ENCODE data around the gene SH3PXD2A.

Gene SH3PXD2A

DNA sequence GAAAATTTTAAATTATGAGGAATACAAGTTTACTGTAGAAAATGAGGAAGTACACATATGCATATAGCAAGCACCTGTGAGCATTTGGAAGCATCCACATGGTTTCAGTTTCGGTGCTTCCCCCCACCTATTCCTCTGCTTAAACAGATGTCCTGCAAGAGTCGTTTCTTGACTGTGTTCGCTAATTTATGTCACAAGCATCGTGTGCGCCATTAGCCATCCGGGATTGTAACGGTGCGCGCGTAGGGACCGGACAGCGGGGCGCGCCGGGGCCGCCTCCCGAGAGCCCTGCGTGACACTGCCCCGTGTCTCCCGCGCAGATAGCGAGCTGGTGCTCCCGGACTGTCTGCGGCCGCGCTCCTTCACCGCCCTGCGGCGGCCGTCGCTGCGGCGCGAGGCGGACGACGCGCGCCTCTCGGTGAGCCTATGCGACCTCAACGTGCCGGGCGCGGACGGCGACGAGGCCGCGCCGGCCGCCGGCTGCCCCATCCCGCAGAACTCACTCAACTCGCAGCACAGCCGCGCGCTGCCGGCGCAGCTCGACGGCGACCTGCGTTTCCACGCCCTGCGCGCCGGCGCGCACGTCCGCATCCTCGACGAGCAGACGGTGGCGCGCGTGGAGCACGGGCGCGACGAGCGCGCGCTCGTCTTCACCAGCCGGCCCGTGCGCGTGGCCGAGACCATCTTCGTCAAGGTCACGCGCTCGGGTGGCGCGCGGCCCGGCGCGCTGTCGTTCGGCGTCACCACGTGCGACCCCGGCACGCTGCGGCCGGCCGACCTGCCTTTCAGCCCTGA, 271.0 kb downstream of the SH3PXD2A start:
- H3K4me3 ChIP-seq (ENCODE audit: low read depth, low read length): no peak overlapping the region
- no peak for TF ChIP-seq CTCF (IDR thresholded peaks at IDR 0.05; ENCODE audit: low read depth, low read length)

GRCh38 chr10:103583871-103584215, 271.5 kb downstream of the SH3PXD2A start:
- TF ChIP-seq CTCF (IDR thresholded peaks at IDR 0.05; ENCODE audit: low read depth, low read length): no peak
- H3K4me3 ChIP-seq (ENCODE audit: low read depth, low read length): no peak overlapping the region

GRCh38 chr10:103582331-103583123, 272.8 kb downstream of the SH3PXD2A start:
- H3K4me3 ChIP-seq (ENCODE audit: low read depth, low read length): no peak overlapping the region
- no peak for TF ChIP-seq CTCF (IDR thresholded peaks at IDR 0.05; ENCODE audit: low read depth, low read length)

DNA sequence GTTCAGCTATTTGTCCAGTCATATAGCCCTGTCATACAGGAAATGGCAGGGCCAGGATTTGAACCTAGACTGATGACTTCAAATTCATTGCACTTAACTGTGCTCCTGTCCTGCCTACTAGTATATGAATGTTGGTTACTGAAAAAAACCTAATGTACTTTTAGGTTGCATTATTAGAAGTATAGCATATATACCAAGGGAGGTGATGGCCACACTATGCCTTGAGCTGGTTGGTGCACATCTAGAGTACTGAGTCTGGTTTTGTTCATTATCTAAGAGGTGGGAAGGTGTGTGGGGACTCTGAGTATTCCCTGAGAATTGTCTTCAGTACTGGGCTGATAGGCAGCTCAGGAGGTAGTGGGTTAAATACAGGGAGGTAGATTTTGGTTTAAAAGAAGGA, 273.9 kb downstream of the SH3PXD2A start:
- no peak overlapping the region for H3K4me3 ChIP-seq (ENCODE audit: low read depth, low read length)
- TF ChIP-seq CTCF (IDR thresholded peaks at IDR 0.05; ENCODE audit: low read depth, low read length): no peak

DNA sequence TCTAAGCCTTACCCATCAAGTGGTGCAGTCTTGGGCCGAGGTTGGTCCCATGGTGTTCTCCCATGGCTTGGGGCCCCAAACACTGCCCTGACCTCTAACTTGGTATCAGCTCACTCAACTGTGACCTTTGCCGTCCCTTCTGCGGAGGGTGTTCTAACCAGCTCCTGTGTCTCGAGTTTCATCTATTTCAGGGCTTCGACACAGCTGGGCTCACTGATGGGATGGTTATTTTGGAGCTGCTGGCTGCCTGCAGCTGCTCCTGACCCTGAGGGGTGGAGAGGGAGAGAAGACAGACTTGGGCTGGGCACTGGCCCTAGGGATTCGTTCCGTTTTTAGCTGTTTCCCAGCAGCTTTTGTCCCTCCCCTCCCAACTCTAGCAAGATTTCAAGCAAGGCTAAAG, 274.9 kb downstream of the SH3PXD2A start:
- TF ChIP-seq CTCF (IDR thresholded peaks at IDR 0.05; ENCODE audit: low read depth, low read length): no peak
- H3K4me3 ChIP-seq (ENCODE audit: low read depth, low read length): no peak overlapping the region

- H3K4me3 ChIP-seq (ENCODE audit: low read depth, low read length): no peak overlapping the region
- TF ChIP-seq CTCF (IDR thresholded peaks at IDR 0.05; ENCODE audit: low read depth, low read length): no peak
Measured at GRCh38 chr10:103580011-103580410, 275.4 kb downstream of the SH3PXD2A start.

DNA sequence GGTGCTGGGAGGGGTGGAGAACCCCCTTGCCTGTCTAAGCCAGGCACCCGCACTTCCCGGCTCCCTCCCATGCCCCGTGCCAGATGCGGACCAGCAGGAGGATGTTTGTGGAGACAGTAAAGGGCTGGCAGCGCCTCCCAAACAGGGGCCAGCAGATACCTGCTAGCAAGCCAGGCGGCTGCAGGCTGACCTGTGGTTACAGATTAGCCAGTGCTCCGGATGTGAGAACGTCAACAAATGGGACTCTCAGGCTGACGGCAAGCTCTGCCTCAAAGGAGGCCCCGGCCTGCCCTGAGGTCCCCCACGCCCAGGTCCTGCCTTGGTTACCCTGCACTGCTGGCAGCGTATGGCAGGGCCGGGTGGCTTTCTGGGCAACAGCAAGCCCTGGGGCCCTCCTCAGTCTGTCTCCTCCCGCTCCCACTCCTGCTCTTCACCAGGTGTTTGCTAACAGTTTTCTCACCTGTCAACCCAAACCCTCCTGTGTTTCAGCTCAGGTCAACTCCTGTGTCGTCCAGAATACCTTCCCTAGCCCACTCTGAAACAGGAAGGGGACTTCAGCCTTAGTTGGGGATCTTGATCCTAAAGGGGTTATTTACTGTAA, 276.5 kb downstream of the SH3PXD2A start:
- TF ChIP-seq CTCF (IDR thresholded peaks at IDR 0.05; ENCODE audit: low read depth, low read length): no peak

More for the DNA sequence above, 276.5 kb downstream of the SH3PXD2A start:
- no peak overlapping the region for H3K4me3 ChIP-seq (ENCODE audit: low read depth, low read length)
